HepG2 (cell line): ENCODE measurements around the gene SCAPER. TPM values are rescaled to one million over a fixed set of nuclear protein-coding genes. Genes with fewer than 3 reads are reported as not detected.

Source experiments
- BORCS8-MEF2B ChIP-seq: sonication (generic); formaldehyde crosslinking; IDR thresholded peaks from 2 replicates; pipeline ENCODE4 v1.8.0; 2022; ENCODE audit warnings: mild to moderate bottlenecking, missing genetic modification reagents
- GFI1 ChIP-seq: sonication (generic); formaldehyde crosslinking; IDR thresholded peaks from 2 replicates; pipeline ENCODE4 v1.5.0; 2020; ENCODE audit warnings: missing genetic modification reagents, mild to moderate bottlenecking, borderline replicate concordance
- HNF1B ChIP-seq: sonication (generic); formaldehyde crosslinking; IDR thresholded peaks from 2 replicates; pipeline ENCODE4 v1.5.1; 2020; ENCODE audit warnings: mild to moderate bottlenecking, moderate library complexity, missing genetic modification reagents
- HNRNPH1 ChIP-seq: fragments of 200-400 bp; formaldehyde crosslinking; optimal IDR thresholded peaks from 2 replicates; pipeline ENCODE3; 2017; ENCODE audit warnings: mild to moderate bottlenecking, low read depth, low read length
- KAT8 ChIP-seq: IDR thresholded peaks from 2 replicates; pipeline ENCODE4 v1.6.1; 2016; ENCODE audit warnings: missing genetic modification reagents, missing compliant biosample characterization
- NAIF1 ChIP-seq: sonication (generic); formaldehyde crosslinking; IDR thresholded peaks from 2 replicates; pipeline ENCODE4 v1.5.0; 2020; ENCODE audit warnings: mild to moderate bottlenecking, missing genetic modification reagents, borderline replicate concordance
- NFKB2 ChIP-seq: sonication (generic); formaldehyde crosslinking; IDR thresholded peaks from 2 replicates; pipeline ENCODE4 v1.4.0; 2020; ENCODE audit warnings: missing genetic modification reagents, borderline replicate concordance
- NR2C2 ChIP-seq: sonication (generic); formaldehyde crosslinking; IDR thresholded peaks from 2 replicates; pipeline ENCODE4 v1.4.0; 2020; ENCODE audit warnings: missing genetic modification reagents, mild to moderate bottlenecking, moderate library complexity, borderline replicate concordance
- POLR2AphosphoS2 ChIP-seq: IDR thresholded peaks from 2 replicates; pipeline ENCODE4 v1.6.1; 2011; ENCODE audit warnings: low read depth, low read length, improper control_type of control experiment
- RARA ChIP-seq: IDR thresholded peaks from 2 replicates; pipeline ENCODE4 v1.6.1; 2016; ENCODE audit warnings: missing genetic modification reagents, missing compliant biosample characterization
- SAP130 ChIP-seq: IDR thresholded peaks from 2 replicates; pipeline ENCODE4 v1.6.1; 2016; ENCODE audit warnings: low read depth
- SMC3 ChIP-seq: IDR thresholded peaks from 2 replicates; pipeline ENCODE4 v1.6.1; 2011; ENCODE audit warnings: low read length, improper control_type of control experiment
- SMYD3 ChIP-seq: sonication (generic); formaldehyde crosslinking; IDR thresholded peaks from 2 replicates; pipeline ENCODE4 v1.8.1; 2023; ENCODE audit warnings: mild to moderate bottlenecking, missing genetic modification reagents
- TARDBP ChIP-seq: sonication (generic); formaldehyde crosslinking; IDR thresholded peaks from 2 replicates; pipeline ENCODE4 v1.8.0; 2022; ENCODE audit warnings: mild to moderate bottlenecking, missing genetic modification reagents
- TEF ChIP-seq: sonication (generic); formaldehyde crosslinking; IDR thresholded peaks from 2 replicates; pipeline ENCODE4 v1.5.0; 2020; ENCODE audit warnings: missing genetic modification reagents
- ZNF121 ChIP-seq: sonication (generic); formaldehyde crosslinking; IDR thresholded peaks from 2 replicates; pipeline ENCODE4 v1.5.0; 2020; ENCODE audit warnings: mild to moderate bottlenecking, missing genetic modification reagents
- ZNF335 ChIP-seq: sonication (generic); formaldehyde crosslinking; IDR thresholded peaks from 2 replicates; pipeline ENCODE4 v1.4.0; 2020; ENCODE audit warnings: missing genetic modification reagents
- ZNF430 ChIP-seq: sonication (generic); formaldehyde crosslinking; IDR thresholded peaks from 2 replicates; pipeline ENCODE4 v1.9.0; 2021; ENCODE audit warnings: mild to moderate bottlenecking, missing genetic modification reagents
- ZNF512B ChIP-seq: sonication (generic); formaldehyde crosslinking; IDR thresholded peaks from 2 replicates; pipeline ENCODE4 v1.5.1; 2020; ENCODE audit warnings: missing genetic modification reagents, mild to moderate bottlenecking, borderline replicate concordance
- ZNF562 ChIP-seq: sonication (generic); formaldehyde crosslinking; IDR thresholded peaks from 2 replicates; pipeline ENCODE4 v1.8.0; 2022; ENCODE audit warnings: missing genetic modification reagents, borderline replicate concordance
- ZNF564 ChIP-seq: sonication (generic); formaldehyde crosslinking; IDR thresholded peaks from 2 replicates; pipeline ENCODE4 v1.8.1; 2023; ENCODE audit warnings: mild to moderate bottlenecking, missing genetic modification reagents
- ZNF652 ChIP-seq: IDR thresholded peaks from 2 replicates; pipeline ENCODE4 v1.6.1; 2016; ENCODE audit warnings: low read depth, borderline replicate concordance
- polyA plus RNA-seq, 8 experiments: library from polyadenylated mRNA; depleted of rRNA in 3 of 8; stranded (reverse) in 7 of 8; unstranded in 1 of 8; fragments of >200 nt; fragmentation: Illumina TruSeq in 4 of 8; extraction: Trizol in 4 of 8; gene quantifications; 2 replicates each; pipeline versions ENCODE4 v1.2.1 to v1.2.3, GENCODE V29; 2011 to 2016; ENCODE audit warnings: low read depth in 4 of 8, missing spikeins in 1 of 8, mixed read lengths in 1 of 8; ENCODE audit not compliant: insufficient read depth in 1 of 8
- total RNA-seq, 5 experiments: library from RNA; depleted of rRNA; stranded (reverse); fragments of >200 nt; fragmentation: Illumina TruSeq; extraction: Trizol; gene quantifications; 2 replicates each; pipeline ENCODE4 v1.2.3, GENCODE V29; 2016; ENCODE audit warnings: low read depth in 1 of 5
- TF ChIP-seq, protein P1 (sequence below): sonication (generic); formaldehyde crosslinking; IDR thresholded peaks from 2 replicates; pipeline ENCODE4 v1.8.1; 2023; ENCODE audit warnings: mild to moderate bottlenecking, missing genetic modification reagents, borderline replicate concordance
- TF ChIP-seq, protein P2 (sequence below): sonication (generic); formaldehyde crosslinking; IDR thresholded peaks from 2 replicates; pipeline ENCODE4 v1.5.0; 2020; ENCODE audit warnings: mild to moderate bottlenecking, low read depth, missing genetic modification reagents, borderline replicate concordance

Gene SCAPER
- total and polyA plus RNA-seq, 2 of the 13 experiments (the other 11 are each of a cell fraction or from before 2014, with no cell fraction given) = 4.3 to 10.5 TPM

DNA sequence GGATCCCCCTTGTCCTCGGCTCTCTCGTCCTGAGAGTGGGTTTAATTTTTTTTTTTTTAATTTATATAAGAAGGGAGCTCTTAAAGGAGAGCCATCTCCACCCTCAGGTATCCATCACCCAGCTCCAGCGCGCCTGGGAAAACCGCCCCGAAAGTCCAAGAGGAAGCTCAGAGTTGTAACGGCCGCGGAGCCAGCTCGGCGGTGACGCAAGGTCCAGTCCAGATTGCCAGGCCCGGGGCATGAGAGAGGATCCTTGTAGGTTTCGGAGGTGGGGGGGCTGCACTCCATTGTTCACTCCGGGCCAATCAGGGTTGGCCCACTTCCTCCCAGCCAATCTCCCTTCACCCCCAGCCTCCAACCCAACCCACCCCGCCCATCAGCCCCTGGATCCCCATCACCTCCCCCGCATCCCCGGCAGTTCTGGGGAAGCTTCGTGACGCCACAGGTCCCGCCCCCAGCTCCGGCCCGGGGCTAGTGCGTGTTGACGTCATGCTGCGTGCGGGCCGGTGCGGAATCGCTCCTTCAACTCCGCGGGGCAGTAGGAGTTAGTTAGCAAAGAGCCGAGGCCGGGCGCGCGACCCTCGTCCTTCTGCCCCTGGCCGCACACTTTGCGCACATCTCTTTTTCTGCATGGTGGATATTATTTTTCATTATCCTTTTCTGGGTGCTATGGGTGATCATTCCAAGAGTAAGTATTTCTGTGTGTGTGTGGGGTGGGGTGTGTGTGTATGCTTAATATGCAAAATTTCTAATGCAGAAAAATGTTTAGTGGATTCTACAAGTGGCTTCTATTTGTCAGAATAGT is 568.7 kb downstream of the SCAPER start, which contains the start of gene ISL2 (continued):
- TF ChIP-seq ZNF430 (CRISPR knock-in tag) (peak; percentile 66; the same call in 1 of the 2 replicates), ZNF564 (CRISPR knock-in tag) (peak; percentile 67; the same call in 1 of the 2 replicates), TEF (CRISPR knock-in tag) (0 out of 2 replicates have a peak, but pooled peaks have one; percentile 73), SMYD3 (CRISPR knock-in tag) (peak; percentile 42; the same call in 1 of the 2 replicates), SAP130 (CRISPR knock-in tag) (peak; percentile 93), SMC3 (no peak), ZNF652 (CRISPR knock-in tag) (no peak; the same call in 1 of the 2 replicates), NR2C2 (CRISPR knock-in tag) (no peak; the same call in 1 of the 2 replicates), ZNF512B (CRISPR knock-in tag) (peak; percentile 76; the same call in 1 of the 2 replicates), HNF1B (CRISPR knock-in tag) (peak; percentile 50; the same call in 1 of the 2 replicates), POLR2AphosphoS2 (no peak; the same call in 1 of the 2 replicates), BORCS8-MEF2B (CRISPR knock-in tag) (peak; percentile 60; the same call in 1 of the 2 replicates), ZNF562 (no peak), TARDBP (CRISPR knock-in tag) (peak; percentile 78; the same call in 1 of the 2 replicates), RARA (peak; percentile 19), GFI1 (CRISPR knock-in tag) (peak; percentile 82), NAIF1 (CRISPR knock-in tag) (peak; percentile 50; the same call in 1 of the 2 replicates), NFKB2 (CRISPR knock-in tag) (peak; percentile 76; the same call in 1 of the 2 replicates), KAT8 (peak; percentile 36; the same call in 1 of the 2 replicates), ZNF121 (CRISPR knock-in tag) (peak; percentile 70; the same call in 1 of the 2 replicates), ZNF335 (peak; percentile 46; the same call in 1 of the 2 replicates), HNRNPH1 (no peak)
- TF ChIP-seq, protein P1, sequence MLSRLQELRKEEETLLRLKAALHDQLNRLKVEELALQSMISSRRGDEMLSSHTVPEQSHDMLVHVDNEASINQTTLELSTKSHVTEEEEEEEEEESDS = no peak
- TF ChIP-seq, protein P2, sequence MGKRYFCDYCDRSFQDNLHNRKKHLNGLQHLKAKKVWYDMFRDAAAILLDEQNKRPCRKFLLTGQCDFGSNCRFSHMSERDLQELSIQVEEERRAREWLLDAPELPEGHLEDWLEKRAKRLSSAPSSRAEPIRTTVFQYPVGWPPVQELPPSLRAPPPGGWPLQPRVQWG (CRISPR knock-in tag) = no peak
